ENCODE results near the gene SLC5A11. TPM values are rescaled to one million over a fixed set of nuclear protein-coding genes. Genes with fewer than 3 reads are reported as not detected.

Gene SLC5A11
- polyA plus RNA-seq, 1 donor (not counting 4 experiments of a cell fraction or from before 2014, with no cell fraction given), result 0.07 TPM

DNA sequence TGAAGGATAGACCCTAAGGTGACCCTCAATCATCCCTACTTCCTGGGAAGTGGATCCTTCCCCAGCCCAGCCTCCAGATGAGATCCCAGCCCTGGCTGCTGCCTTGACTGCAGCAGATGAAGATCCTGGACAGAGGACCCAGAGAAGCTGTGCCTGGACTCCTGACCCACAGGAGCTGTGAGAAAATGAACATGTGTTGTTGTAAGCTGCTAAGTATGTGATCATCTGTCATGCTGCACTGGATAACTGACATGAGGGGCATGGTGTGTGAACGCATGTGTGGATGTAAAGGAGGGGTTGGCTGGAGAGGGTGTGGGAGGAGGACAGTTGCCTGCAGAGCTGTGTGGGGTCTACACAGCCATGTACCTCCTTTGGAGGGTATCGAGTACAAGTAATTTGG, 69.3 kb downstream of the SLC5A11 start:
- dilution Hi-C loops (cut with MboI; ENCODE audit: extremely low pct_ligation_motif_present, low sequenced_read_pairs), result loop anchor here (25.0 kb wide), 1 partner anchor 103 kb away; no protein-coding TSS in a partner anchor
- Histone ChIP-seq H3K79me2 (ENCODE audit: control insufficient read depth, insufficient read depth, low read length) (no peaks in the 10 kb centered on the region), H3K27me3 (ENCODE audit: control insufficient read depth, extremely low read depth, insufficient read depth, low read length) (no peaks in the 10 kb centered on the region), H3K4me1 (ENCODE audit: control insufficient read depth, extremely low read depth, insufficient read depth, low read length) (no peaks in the 10 kb centered on the region), H3K4me2 (ENCODE audit: control insufficient read depth, extremely low read depth, insufficient read depth, low read depth, low read length) (no peak overlapping the region), H3K9me1 (ENCODE audit: control insufficient read depth, extremely low read depth, insufficient read depth, low read length) (no peaks in the 10 kb centered on the region), H3K36me3 (ENCODE audit: control insufficient read depth in 2 of 2, extremely low read depth in 1 of 2, insufficient read depth in 2 of 2, low read length in 2 of 2) (peaks cover 0 to 4% of the 10 kb centered on the region in 2 experiments), H3K27ac (ENCODE audit: control insufficient read depth, insufficient read depth, low read length) (no peak overlapping the region), H4K20me1 (ENCODE audit: control insufficient read depth, extremely low read depth, insufficient read depth, low read length) (peaks cover 3% of the 10 kb centered on the region), H2AFZ (ENCODE audit: control insufficient read depth, low read length) (no peak overlapping the region), H3K4me3 (ENCODE audit: control insufficient read depth in 2 of 3, extremely low read depth in 1 of 3, insufficient read depth in 2 of 3, low read depth in 1 of 3, low read length in 3 of 3) (no peak overlapping the region), H3K9me3 (ENCODE audit: control insufficient read depth, low read depth, low read length) (no peaks in the 10 kb centered on the region), H3K9ac (ENCODE audit: control insufficient read depth, extremely low read depth, insufficient read depth, low read length) (no peak overlapping the region)
- no peak for TF ChIP-seq CTCF (optimal IDR thresholded peaks at IDR 0.05 in 1 of 3, IDR thresholded peaks at IDR 0.05 in 1 of 3, conservative IDR thresholded peaks at IDR 0.05 in 1 of 3; ENCODE audit: extremely low read depth in 1 of 3, insufficient read depth in 2 of 3, low read length in 3 of 3)
- no peak for TF ChIP-seq EZH2 (IDR thresholded peaks at IDR 0.05; ENCODE audit: low read length)
- FAIRE-seq (no peak), DNase-seq (ENCODE audit: low read depth, low spot score) (no peak)

- dilution Hi-C loops (cut with MboI; ENCODE audit: extremely low pct_ligation_motif_present, low sequenced_read_pairs), result loop anchor here (25.0 kb wide), 1 partner anchor 103 kb away; no protein-coding TSS in a partner anchor
- Histone ChIP-seq H3K4me2 (ENCODE audit: control insufficient read depth, extremely low read depth, insufficient read depth, low read depth, low read length) (no peak overlapping the region), H3K27me3 (ENCODE audit: control insufficient read depth, extremely low read depth, insufficient read depth, low read length) (no peaks in the 10 kb centered on the region), H2AFZ (ENCODE audit: control insufficient read depth, low read length) (no peak overlapping the region), H3K9me3 (ENCODE audit: control insufficient read depth, low read depth, low read length) (no peaks in the 10 kb centered on the region), H3K9me1 (ENCODE audit: control insufficient read depth, extremely low read depth, insufficient read depth, low read length) (no peaks in the 10 kb centered on the region), H3K9ac (ENCODE audit: control insufficient read depth, extremely low read depth, insufficient read depth, low read length) (no peak overlapping the region), H3K79me2 (ENCODE audit: control insufficient read depth, insufficient read depth, low read length) (no peaks in the 10 kb centered on the region), H3K4me1 (ENCODE audit: control insufficient read depth, extremely low read depth, insufficient read depth, low read length) (no peaks in the 10 kb centered on the region), H3K4me3 (ENCODE audit: control insufficient read depth in 2 of 3, extremely low read depth in 1 of 3, insufficient read depth in 2 of 3, low read depth in 1 of 3, low read length in 3 of 3) (no peak overlapping the region), H3K27ac (ENCODE audit: control insufficient read depth, insufficient read depth, low read length) (no peak overlapping the region), H4K20me1 (ENCODE audit: control insufficient read depth, extremely low read depth, insufficient read depth, low read length) (peaks cover 3% of the 10 kb centered on the region), H3K36me3 (ENCODE audit: control insufficient read depth in 2 of 2, extremely low read depth in 1 of 2, insufficient read depth in 2 of 2, low read length in 2 of 2) (peaks cover 0 to 4% of the 10 kb centered on the region in 2 experiments)
- DNase-seq (ENCODE audit: low read depth, low spot score) (no peak), FAIRE-seq (no peak)
- TF ChIP-seq EZH2 (IDR thresholded peaks at IDR 0.05; ENCODE audit: low read length) (no peak), CTCF (optimal IDR thresholded peaks at IDR 0.05 in 1 of 3, IDR thresholded peaks at IDR 0.05 in 1 of 3, conservative IDR thresholded peaks at IDR 0.05 in 1 of 3; ENCODE audit: extremely low read depth in 1 of 3, insufficient read depth in 2 of 3, low read length in 3 of 3) (no peak)
These were observed 69.8 kb downstream of the SLC5A11 start for GRCh38 chr16:24915576-24915975.

All from keratinocyte (primary cell).